Endothelial cell of hepatic sinusoid (primary cell): ENCODE data around the gene TSPYL1.
"Not testable (repeated sequence)": the region's sequence is repeated elsewhere in the genome, so short reads cannot be mapped to it uniquely, and the experiment has no call there.

ENCODE experiments used
- in situ Hi-C: cut with HindIII; loops from 2 replicates; pipeline ENCODE4 v1.10.0; 2017; ENCODE audit warnings: low sequenced_read_pairs

The TSPYL1 gene

DNA sequence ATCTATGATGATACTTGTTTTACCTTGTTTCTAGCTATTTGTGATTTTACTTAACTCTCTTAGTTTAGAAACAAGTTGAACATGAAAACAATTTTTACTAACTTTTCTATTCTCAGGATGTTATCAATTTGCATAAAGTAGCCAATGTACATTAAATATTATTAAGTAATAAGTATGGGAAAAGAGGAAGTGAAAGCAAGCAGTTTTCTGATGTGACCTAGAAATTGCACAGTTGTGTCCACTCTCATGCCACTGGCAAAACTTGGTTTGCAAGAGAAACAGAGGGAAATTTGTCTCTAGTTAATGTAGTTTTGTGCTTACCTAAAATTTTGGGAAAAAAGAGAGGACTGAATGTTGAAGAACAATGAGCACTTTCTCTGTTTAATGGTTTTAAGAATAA is 19.2 kb upstream of the TSPYL1 start:
- in situ Hi-C loops = no loop called here

DNA sequence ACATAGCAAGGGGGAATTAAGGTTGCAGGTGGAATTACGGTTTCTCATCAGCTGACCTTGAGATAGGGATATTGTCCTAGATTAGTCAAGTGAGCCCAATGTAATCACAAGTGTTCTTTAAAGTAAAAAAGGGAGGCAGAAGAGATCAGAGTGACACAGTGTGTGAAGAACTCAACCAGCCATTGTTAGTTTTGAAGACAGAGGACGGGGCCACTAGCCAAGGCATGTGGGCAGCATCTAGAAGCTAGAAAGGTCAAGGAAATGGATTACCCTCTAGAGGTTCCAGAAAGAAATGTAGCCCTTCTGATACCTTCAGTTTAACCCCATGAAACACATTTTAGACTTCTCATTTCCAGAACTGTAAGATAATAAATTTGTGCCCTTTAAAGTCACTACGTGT is 18.5 kb upstream of the TSPYL1 start:
- in situ Hi-C loops = no loop called here

DNA sequence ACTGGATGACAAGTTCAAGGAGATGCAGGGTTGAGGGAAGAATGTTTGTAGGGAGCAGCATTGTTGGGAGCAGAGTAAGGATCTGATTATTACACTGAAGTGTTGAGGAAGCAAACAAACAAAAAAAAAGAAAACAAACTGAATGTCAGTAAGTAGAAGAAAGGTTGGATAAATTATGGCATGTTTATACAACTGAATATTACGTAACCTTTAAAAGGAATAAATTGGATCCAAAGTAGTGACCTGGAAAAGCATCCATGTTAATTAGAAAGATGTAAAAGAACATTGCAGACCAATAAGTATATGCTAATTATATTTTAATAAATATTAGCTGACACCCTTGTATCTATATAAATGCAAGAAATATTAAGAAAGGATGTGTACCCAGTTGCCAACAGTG is 12.8 kb upstream of the TSPYL1 start:
- in situ Hi-C loops = no loop called here

DNA sequence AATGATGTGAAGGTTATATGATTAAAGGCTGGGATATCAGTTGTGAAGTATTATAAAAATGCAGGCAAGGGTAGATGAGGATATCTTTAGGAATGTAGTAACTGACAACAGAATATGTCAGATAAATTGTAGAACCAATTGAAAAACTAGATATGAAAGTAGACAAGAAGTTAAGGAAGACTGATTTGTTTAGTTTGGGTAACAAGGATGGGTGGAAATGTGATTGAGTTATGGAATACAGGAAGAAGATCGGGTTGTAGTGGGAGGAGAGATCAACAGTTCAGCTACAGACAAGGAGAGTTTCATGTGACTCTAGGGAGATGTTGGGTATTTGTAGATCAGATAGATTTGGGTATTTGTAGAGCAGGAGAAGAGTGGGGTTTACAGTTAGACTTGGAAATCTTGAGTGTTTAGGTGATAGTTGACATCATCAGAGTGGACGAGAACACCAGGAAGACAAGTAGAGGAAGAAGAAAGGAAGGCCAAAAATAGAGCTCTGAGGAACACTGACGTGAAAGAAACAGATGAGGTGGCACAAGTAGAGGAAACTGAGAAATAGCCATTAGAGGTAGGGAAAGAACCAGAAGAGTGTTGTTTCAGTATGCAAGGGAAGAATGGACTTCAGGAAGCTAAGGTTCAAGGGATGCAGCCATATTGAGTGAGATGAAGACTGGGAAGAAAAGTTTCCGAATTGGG is 12.1 kb upstream of the TSPYL1 start:
- in situ Hi-C loops = no loop called here

DNA sequence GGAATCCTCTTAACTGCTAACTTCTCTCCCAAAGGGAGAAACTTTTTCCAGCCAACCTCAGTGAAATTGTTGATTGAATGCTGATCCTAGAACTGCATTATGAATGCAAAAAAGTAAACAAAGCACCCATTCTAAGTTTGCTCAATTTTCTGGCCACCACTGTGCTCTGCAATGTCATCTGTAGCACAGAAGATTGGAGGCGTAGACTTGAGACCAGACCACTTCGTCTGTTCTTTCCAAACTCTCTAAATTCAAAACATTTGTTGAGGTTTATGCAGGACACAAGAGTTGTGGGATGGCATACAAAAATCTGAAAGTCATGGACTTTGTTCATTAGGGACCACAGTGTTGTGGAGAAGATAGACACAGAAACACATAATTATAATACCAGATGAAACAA is 11.1 kb upstream of the TSPYL1 start:
- in situ Hi-C loops = no loop called here

DNA sequence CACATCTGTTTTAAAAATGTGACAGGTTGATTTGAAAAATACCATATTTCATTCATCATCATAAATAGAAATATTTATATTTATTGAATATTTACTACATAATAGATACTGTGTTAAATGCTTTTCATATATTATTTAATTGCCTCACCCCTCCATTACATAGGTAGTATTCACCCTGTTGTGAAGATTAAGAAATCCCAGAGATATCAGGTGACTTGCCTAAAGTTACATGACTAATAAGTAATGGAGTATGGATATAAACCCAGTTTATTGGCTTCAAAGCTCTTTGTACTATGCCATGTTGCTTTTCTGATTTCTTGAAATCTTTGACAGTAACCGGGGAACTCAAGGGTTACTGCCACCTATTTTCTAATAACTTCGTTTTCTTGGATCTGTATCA is 10.1 kb upstream of the TSPYL1 start:
- in situ Hi-C loops = no loop called here

DNA sequence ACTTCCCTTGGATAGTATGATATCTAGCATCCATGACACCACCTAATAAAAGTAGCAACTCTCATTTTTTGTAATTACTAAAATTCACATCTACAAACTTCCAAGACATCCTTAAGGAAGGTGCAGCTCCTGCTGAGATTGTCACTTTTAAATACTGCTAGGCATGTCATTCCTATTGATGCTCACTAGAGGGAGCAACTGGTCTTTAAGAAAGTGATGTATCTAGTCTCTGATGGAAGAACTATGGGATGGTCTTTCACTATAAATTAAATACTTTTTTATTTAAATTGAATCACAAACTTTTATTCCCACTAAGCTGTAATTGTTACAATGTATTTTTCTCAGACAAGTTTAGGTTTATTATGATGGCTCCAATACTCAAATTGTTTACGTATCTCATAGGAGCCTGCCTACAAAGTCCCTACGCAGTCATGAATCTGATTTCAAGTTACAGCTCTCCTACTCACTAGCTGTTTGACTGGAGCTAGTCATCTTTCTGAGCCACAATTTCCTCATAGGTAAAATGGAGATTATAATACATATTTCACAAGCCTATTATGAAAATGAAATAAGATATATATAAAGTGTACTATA is 8.1 kb upstream of the TSPYL1 start:
- in situ Hi-C loops = no loop called here

DNA sequence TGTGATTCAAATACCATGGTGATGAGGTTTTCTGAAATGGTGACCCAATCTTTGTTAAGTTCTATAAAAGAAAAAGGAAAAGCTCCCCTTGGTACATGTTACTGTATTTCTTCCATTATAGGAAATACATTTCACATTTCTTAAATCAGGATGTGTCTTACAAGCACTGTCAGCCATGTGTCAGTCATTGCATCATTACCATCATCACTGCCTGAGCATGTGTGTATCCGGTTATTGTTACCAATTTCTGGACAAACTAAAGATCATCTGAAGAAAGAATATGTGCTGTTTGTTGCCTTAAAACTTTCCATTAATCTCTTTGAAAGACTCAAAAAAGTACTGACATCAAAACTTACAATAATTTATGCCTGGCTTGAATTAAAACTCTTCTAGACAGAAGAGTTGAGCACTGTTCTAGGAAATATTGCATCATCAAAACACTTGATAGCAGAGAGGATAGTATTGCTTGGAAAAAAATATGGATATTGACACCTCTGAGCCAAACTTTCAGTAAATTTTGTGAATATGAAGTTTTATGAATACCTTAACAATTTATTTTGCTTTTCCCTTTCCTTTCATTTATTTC is 7.1 kb upstream of the TSPYL1 start:
- in situ Hi-C loops = no loop called here

DNA sequence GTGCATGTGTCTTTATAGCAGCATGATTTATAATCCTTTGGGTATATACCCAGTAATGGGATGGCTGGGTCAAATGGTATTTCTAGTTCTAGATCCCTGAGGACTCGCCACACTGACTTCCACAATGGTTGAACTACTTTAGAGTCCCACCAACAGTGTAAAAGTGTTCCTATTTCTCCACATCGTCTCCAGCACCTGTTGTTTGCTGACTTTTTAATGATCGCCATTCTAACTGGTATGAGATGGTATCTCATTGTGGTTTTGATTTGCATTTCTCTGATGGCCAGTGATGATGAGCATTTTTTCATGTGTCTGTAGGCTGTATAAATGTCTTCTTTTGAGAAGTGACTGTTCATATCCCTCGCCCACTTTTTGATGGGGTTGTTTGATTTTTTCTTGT is 5.3 kb upstream of the TSPYL1 start:
- in situ Hi-C loops = not testable (repeated sequence)

DNA sequence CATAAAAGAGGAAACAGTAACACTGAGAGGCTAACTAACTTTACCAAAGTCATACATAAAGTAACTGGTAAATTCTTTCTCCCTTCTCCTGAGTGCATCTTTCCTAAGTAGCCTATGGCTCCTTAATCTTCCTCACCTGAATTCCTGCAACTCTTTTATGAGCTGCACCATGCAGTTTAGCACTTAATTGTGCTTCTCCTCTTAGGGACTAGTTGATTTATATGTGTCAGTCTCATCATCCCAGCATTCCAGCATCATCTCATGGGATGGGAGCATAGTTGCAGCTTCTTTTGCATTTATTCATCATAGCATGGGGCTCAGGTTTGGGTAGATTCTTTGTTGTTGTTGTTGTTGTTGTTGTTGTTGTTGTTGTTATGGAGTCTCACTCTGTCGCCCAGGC is 3.5 kb upstream of the TSPYL1 start:
- in situ Hi-C loops = no loop called here

DNA sequence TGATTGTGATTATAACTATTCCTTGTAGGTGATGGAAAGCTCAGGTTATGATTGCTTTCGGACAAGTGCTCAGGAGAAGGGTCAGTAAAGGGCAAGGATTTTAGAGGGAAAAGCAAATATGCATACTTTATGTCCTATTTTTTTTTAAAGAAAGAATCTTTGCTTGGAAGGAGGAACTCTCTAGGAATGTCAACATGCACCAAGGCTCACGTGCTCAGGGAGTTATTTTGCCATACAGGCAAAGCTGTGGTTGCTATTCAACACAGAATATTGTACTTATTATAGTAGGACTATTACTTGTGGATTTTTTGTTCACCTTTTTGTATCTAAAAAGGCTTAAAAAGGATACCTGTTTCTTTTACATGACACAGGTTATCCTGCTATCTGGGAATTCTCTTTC is 3.0 kb upstream of the TSPYL1 start:
- in situ Hi-C loops = no loop called here

DNA sequence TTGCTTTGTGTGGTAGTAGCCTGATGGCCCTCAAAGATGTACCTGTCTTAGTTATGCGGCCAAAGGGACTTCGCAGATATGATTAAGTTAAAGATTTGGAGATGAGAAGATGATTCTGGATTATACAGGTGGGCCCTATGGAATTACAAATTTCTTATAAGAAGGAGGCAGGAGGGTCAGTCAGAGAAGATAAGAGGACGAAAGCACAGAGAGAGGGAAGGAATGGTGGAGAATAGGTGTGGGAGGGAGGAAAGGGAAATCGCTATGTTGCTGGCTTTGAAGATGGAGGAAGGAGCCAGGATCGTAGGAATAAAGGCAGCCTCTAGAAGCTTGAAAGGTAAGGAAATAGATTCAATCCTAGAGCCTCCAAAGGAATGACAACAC is 1.2 kb upstream of the TSPYL1 start:
- in situ Hi-C loops = no loop called here

DNA sequence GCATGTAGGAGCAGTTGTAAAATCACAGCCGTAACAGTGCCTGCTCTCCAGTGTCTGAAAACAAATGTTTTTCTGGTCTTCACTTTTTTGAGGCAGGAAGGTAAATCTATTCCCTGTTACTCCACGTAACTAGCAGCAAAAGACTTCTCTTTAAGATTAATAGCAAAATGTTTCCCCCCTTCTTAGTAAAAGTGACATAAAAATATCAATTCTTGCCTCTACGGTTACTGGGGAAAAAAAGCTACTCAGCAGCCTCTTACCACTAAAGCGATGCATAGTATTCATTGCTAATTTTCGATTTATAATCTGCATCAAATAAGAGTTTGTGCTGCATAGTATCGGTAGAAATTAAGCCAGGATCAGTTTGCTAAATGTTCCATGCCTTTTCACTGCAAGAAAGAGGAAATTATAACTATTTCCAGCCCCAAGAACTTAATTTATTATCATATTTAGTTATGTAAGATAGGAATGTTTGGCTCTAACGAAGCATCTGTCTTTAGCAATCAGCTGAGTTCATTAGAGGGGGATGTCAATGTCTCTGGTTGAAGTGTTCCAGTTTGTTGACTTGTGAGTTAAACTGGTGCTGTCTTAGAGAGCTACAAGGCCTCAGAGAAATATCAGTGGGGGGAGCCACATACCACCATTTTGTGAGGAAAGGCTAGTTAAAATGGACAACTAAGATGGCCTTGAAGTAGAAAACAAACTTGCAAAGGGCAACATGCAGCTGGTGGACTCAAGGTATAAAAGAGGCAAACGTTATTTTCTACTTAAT is 617 bp upstream of the TSPYL1 start:
- in situ Hi-C loops = no loop called here

DNA sequence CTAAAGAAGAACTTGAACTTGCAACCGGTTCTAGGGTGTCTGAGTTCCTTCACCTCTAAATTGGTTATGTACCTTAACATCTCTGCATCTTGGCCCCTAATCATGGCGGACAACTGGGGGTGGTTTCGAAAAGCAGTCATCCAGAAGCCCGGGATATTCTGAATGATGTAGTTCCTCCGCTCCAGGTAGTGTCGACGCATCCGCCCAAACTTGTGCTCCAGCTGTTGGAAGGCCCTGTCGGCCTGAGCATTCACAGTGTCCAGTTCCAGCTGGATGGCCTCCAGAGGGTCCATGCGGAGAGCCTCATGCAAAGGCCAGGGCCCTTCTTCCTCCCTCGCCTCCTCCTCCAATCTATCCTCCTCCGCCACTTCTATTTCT is 887 bp downstream of the TSPYL1 start:
- in situ Hi-C loops = no loop called here

DNA sequence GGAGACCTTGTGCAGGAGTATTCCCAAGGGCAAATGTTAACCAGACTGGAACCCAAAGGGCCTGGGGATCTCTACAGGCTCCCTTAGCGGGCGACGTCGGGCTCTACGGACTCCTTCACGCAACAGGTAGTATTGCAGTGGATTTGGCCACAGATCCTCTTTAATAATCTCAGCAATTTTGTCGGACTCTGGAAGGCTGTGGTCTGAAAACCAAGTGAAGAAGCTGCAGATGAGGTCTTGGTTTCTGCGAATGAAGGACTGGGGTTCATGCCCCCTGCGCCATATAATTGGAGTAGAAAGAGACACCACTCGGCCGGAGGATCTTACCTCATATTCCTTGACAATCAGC is 1.3 kb downstream of the TSPYL1 start:
- in situ Hi-C loops = no loop called here

DNA sequence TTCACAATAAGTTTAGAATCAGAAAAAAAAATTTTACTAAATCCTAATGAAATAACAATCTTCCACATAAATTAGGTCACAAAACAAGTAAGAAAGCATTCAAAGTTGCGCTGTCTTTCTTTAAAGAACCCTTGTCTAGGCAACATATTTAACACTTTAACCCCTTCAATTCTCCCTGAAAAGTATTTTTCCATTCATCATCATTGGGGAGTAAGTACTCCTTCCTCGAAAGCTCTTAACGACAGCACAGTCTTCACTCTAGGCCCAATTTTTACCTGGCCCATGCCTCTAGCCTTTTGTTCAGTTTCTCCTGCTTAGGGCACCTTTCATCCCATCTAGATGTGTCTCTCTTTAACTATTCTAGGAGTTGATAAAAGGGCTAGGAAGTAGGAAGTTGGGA is 2.6 kb downstream of the TSPYL1 start:
- in situ Hi-C loops = no loop called here

DNA sequence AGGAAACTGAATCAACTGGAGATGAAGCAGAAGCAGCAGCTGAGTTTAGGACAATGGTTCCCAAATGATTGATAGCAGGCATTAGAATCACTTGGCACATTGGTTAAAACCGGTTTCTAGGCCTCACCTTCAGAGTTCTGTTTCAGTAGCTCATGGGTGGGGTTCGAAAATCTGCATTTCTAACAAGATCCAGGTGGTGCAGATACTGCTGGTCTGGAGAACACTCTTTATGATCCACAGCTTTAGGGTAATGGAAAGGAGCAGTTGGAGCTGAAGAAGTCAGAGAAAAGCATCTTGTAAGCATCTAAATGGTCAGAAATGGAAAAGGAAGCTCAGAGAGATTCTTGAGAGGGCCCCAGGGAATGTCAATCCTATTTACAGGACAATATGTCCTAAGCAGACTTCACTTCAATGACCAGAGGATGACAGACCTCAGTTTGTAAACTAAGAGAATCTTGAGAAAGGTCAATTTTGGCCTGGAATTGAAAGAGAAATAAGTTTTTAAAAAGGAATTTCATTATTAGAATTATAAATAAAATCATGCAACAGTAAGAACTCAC is 8.5 kb downstream of the TSPYL1 start:
- in situ Hi-C loops = loop anchor here (25.0 kb wide), 1 partner anchor 291 kb away; the partner anchor contains the start of genes CALHM4 and RWDD1

DNA sequence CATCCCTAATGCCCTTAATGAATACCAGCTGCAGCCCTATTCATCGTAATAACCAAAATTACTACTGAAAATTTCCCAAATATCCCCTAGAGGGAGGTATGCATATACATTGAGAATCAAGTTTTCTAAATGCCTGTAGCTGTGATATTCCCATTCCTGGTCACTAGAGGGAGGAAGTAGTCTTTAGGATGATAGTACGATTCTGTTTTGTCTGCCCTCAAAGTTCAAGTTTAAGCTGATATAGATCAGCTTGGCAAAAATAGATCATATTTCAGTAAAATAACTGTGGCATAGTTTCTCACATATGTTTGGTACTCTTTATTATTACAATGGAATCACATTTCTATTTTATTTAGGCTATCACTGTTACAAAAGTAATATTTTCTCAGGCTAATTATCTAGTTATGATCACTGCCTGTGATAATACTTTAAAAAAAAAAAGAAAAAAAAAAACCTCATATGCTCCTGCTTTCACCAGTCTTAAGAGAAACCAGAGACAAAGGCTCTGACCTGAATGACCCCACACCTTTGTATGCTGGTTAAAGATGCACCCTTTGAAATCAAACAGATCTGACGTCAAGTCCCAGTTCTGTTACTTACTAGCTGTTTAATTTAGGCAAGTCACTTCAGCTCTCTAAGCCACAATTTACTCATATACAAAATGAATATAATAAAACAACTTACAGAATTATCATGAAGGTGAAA is 11.0 kb downstream of the TSPYL1 start:
- in situ Hi-C loops = loop anchor here (25.0 kb wide), 1 partner anchor 294 kb away; the partner anchor contains the start of genes CALHM4 and RWDD1

DNA sequence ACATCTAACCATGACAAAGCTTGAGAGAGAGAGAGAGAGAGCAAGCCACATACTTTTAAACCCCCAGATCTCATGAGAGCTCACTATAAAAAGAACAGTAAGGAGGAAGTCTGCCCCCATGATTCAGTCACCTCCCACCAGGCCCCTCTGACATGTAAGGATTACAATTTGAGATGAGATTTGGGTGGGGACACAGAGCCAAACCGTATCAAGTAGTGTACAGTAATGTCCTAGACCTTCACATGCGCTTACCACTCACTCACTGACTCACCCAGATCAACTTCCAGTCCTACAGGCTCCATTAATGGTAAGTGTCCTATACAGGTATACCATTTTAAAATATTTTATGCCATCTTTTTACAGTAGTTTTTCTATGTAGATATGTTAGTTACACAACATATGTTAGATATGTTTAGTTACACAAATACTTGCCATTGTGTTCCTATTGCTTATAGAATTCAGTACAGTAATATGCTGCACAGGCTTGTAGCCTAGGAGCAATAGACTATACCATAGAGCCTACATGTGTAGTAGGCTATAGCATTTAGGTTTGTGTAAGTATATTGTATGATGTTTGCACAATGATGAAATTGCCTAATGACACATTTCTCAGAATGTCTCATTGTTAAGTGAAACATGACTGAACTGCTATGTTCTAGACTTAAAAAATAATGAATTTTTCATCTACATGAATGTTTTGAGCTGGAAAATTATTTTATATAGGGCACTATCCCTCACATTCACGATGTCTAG is 11.7 kb downstream of the TSPYL1 start:
- in situ Hi-C loops = loop anchor here (25.0 kb wide), 1 partner anchor 294 kb away; the partner anchor contains the start of genes CALHM4 and RWDD1

DNA sequence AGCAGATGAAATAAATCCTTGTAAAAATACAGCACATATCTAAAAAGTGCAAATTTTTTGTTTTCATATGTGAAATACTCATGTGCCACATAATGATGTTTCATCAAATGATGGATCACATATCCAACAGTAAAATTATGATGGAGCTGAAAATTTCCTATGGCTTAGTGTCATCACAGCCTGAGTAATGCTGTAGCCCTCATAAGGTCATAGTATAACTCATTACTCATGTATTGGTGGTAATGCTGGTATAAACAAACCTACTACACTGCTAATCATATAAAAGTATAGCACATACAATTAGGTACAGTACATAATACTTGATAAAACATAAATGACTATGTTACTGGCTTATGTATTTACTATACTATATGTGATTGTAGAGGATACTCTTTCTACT is 12.9 kb downstream of the TSPYL1 start:
- in situ Hi-C loops = loop anchor here (25.0 kb wide), 1 partner anchor 295 kb away; the partner anchor contains the start of genes CALHM4 and RWDD1
